Measurements from ENCODE around the gene ACOT11.

Gene ACOT11

GRCh38 chr1:54583307-54583686 is 35.3 kb downstream of the ACOT11 start:
- H3K27ac Mint-ChIP-seq = peak overlapping the region; percentile 57 to 76 (median 74)
- TF ChIP-seq CTCF (IDR thresholded peaks at IDR 0.05; ENCODE audit: unreplicated experiment in 3 of 3) = no peak
- no peak overlapping the region for H3K4me3 Mint-ChIP-seq
- H3K27me3 Mint-ChIP-seq (ENCODE audit: low read depth) = no peaks in the 10 kb centered on the region
- peaks cover 65% of the 10 kb centered on the region for H3K4me1 Mint-ChIP-seq
- no peaks in the 10 kb centered on the region for H3K9me3 Mint-ChIP-seq
- H3K36me3 Mint-ChIP-seq (ENCODE audit: low read depth) = no peaks in the 10 kb centered on the region

- H3K36me3 Mint-ChIP-seq (ENCODE audit: low read depth) = no peaks in the 10 kb centered on the region
- H3K9me3 Mint-ChIP-seq = no peaks in the 10 kb centered on the region
- no peak overlapping the region for H3K4me3 Mint-ChIP-seq
- H3K27me3 Mint-ChIP-seq (ENCODE audit: low read depth) = no peaks in the 10 kb centered on the region
- TF ChIP-seq CTCF (IDR thresholded peaks at IDR 0.05; ENCODE audit: unreplicated experiment in 3 of 3) = no peak
- peaks cover 63% of the 10 kb centered on the region for H3K4me1 Mint-ChIP-seq
- H3K27ac Mint-ChIP-seq = peak overlapping the region; percentile 57 to 76 (median 74)
These were observed 35.8 kb downstream of the ACOT11 start for GRCh38 chr1:54583871-54584270.

- no peak for TF ChIP-seq CTCF (IDR thresholded peaks at IDR 0.05; ENCODE audit: unreplicated experiment in 3 of 3)
- Mint-ChIP-seq H3K36me3 (ENCODE audit: low read depth) (no peaks in the 10 kb centered on the region), H3K4me1 (peaks cover 57% of the 10 kb centered on the region), H3K27ac (peak overlapping the region in 2 of 3 experiments; percentile 33 to 74), H3K4me3 (no peak overlapping the region), H3K27me3 (ENCODE audit: low read depth) (no peaks in the 10 kb centered on the region), H3K9me3 (no peaks in the 10 kb centered on the region)
These were observed 36.5 kb downstream of the ACOT11 start for GRCh38 chr1:54584575-54584974.

GRCh38 chr1:54585181-54586066 is 37.4 kb downstream of the ACOT11 start:
- Mint-ChIP-seq H3K27me3 (ENCODE audit: low read depth) (no peaks in the 10 kb centered on the region), H3K36me3 (ENCODE audit: low read depth) (no peaks in the 10 kb centered on the region)

GRCh38 chr1:54588377-54588776 is 40.3 kb downstream of the ACOT11 start:
- no peaks in the 10 kb centered on the region for H3K27me3 Mint-ChIP-seq (ENCODE audit: low read depth)
- no peaks in the 10 kb centered on the region for H3K36me3 Mint-ChIP-seq (ENCODE audit: low read depth)
- H3K4me1 Mint-ChIP-seq = peaks cover 20% of the 10 kb centered on the region
- no peak overlapping the region for H3K4me3 Mint-ChIP-seq
- no peaks in the 10 kb centered on the region for H3K9me3 Mint-ChIP-seq
- no peak for TF ChIP-seq CTCF (IDR thresholded peaks at IDR 0.05; ENCODE audit: unreplicated experiment in 3 of 3)
- no peak overlapping the region for H3K27ac Mint-ChIP-seq

More at GRCh38 chr1:54585181-54586066, 37.4 kb downstream of the ACOT11 start:
- TF ChIP-seq CTCF (IDR thresholded peaks at IDR 0.05; ENCODE audit: unreplicated experiment in 3 of 3) = no peak
- peak overlapping the region in 2 of 3 experiments; percentile 33 to 48 for H3K27ac Mint-ChIP-seq
- no peak overlapping the region for H3K4me3 Mint-ChIP-seq
- H3K9me3 Mint-ChIP-seq = no peaks in the 10 kb centered on the region
- H3K4me1 Mint-ChIP-seq = peaks cover 49% of the 10 kb centered on the region
